A673 (cell line): ENCODE data around the gene PCSK1N.

Source experiments
- CTCF ChIP-seq: fragments of 300-800, 200-600 bp; sonication (generic); conservative IDR thresholded peaks from 2 replicates; pipeline ENCODE4 v1.5.1; 2017; ENCODE audit warnings: low read depth, mild to moderate bottlenecking, antibody characterized with exemption, low read length, moderate library complexity, mixed read lengths
- EZH2 ChIP-seq: fragments of 200-600 bp; sonication (generic); IDR thresholded peaks from 2 replicates; pipeline ENCODE4 v1.6.1; 2017; ENCODE audit warnings: borderline replicate concordance, low read depth, mild to moderate bottlenecking, mixed read lengths, antibody characterized with exemption, low read length; ENCODE audit not compliant: poor library complexity, severe bottlenecking

GRCh38 chrX:48786825-48787504 is 48.4 kb downstream of the PCSK1N start:
- no peak for TF ChIP-seq CTCF
- TF ChIP-seq EZH2 = no peak
